ENCODE measurements around the gene FADS3.

Gene FADS3

DNA sequence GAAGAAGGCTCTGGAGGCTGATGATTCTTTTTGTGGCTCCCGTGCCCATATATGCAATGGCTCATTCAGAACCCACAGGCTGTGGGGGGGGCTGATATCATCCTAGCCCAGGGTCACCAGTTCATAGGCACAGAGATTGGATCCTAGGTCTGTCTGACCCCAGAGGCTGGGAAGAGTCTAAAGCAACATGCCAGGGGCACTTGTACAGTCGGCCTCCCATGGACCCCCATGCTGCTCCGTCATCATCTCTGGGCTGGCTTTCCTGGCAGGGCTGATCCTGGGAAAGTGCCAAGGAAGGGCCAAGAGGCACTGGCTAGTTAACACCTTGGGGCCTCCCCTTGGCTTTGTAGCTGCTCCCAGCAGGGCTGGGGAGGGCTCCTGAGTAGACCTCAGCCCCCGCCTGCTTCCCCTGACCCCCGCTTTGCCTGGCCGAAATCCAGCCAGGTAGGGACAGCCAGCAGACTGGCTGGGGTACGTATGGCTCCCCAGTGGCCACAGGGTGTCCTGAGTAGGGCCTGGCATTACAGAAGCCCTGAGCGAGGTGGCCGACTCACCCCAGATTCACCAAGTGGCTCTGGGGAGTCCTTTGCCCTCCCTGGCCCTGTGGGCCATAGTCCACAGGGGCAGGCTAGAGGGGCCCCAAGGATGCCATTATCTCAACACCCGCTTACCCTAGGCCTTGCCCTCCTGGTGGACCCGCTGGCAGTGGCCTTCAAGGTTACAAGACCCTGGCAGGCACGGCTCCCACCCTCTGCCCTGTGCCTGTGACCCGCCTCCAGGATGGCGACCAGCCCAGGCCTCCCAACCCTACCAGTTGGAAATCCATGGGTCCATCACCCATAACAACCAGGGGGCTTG, 22.5 kb downstream of the FADS3 start:
- H3K27ac ChIP-seq: no peak overlapping the region
- TF ChIP-seq, protein P1, sequence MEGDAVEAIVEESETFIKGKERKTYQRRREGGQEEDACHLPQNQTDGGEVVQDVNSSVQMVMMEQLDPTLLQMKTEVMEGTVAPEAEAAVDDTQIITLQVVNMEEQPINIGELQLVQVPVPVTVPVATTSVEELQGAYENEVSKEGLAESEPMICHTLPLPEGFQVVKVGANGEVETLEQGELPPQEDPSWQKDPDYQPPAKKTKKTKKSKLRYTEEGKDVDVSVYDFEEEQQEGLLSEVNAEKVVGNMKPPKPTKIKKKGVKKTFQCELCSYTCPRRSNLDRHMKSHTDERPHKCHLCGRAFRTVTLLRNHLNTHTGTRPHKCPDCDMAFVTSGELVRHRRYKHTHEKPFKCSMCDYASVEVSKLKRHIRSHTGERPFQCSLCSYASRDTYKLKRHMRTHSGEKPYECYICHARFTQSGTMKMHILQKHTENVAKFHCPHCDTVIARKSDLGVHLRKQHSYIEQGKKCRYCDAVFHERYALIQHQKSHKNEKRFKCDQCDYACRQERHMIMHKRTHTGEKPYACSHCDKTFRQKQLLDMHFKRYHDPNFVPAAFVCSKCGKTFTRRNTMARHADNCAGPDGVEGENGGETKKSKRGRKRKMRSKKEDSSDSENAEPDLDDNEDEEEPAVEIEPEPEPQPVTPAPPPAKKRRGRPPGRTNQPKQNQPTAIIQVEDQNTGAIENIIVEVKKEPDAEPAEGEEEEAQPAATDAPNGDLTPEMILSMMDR (conservative IDR thresholded peaks at IDR 0.05): no peak

DNA sequence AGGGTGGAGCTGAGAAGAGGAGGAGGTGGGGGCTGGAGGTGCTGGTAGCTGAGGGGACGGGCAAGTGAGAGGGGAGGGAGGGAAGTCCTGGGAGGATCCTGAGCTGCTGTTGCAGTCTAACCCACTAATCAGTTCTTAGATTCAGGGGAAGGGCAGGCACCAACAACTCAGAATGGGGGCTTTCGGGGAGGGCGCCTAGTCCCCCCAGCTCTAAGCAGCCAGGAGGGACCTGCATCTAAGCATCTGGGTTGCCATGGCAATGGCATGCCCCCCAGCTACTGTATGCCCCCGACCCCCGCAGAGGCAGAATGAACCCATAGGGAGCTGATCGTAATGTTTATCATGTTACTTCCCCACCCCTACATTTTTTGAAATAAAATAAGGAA, 24.4 kb downstream of the FADS3 start:
- TF ChIP-seq, protein P1 (conservative IDR thresholded peaks at IDR 0.05): no peak
- no peak overlapping the region for H3K27ac ChIP-seq

DNA sequence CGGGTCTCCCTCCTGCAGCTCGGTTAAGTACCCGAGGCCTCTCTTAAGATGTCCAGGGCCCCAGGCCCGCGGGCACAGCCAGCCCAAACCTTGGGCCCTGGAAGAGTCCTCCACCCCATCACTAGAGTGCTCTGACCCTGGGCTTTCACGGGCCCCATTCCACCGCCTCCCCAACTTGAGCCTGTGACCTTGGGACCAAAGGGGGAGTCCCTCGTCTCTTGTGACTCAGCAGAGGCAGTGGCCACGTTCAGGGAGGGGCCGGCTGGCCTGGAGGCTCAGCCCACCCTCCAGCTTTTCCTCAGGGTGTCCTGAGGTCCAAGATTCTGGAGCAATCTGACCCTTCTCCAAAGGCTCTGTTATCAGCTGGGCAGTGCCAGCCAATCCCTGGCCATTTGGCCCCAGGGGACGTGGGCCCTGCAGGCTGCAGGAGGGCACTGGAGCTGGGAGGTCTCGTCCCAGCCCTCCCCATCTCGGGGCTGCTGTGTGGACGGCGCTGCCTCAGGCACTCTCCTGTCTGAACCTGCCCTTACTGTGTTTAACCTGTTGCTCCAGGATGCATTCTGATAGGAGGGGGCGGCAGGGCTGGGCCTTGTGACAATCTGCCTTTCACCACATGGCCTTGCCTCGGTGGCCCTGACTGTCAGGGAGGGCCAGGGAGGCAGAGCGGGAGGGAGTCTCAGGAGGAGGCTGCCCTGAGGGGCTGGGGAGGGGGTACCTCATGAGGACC, 25.0 kb downstream of the FADS3 start:
- TF ChIP-seq, protein P1 (conservative IDR thresholded peaks at IDR 0.05): no peak
- H3K27ac ChIP-seq: no peak overlapping the region

DNA sequence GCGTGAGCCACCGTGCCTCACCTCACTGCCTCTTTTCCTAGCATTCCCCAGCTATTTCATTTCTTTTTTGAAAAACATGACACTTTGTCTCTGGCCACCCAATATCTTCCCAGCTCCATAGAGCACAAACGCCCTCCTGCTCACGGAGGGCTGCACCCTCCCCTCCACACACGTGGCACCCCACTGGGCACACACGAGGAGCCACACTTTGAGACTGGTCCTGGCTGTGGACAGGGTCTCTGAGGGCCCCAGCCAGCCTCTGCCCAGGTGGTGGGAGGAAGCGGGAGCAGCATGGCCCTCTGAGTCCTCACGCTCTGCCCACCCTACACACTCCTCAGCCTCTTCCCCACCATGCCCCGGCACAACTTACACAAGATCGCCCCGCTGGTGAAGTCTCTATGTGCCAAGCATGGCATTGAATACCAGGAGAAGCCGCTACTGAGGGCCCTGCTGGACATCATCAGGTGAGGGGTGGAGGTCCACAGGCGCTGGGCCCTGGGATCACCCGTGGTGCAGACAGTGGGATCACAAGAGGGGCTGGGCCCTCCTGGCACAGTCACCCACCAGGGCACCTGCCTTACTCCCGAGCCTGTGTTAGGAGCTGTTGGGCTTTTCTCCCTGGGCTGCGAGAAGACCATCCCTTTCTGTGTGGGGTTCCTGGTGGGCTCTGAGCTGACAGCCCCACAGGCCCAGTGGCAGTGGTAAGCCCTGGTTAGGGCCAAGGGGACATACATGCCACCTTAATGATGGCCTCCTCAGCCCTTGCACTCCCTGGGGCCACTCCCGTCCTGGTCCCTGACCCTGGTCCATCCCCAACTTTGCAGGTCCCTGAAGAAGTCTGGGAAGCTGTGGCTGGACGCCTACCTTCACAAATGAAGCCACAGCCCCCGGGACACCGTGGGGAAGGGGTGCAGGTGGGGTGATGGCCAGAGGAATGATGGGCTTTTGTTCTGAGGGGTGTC, 26.2 kb downstream of the FADS3 start:
- TF ChIP-seq, protein P1 (conservative IDR thresholded peaks at IDR 0.05): no peak
- no peak overlapping the region for H3K27ac ChIP-seq

DNA sequence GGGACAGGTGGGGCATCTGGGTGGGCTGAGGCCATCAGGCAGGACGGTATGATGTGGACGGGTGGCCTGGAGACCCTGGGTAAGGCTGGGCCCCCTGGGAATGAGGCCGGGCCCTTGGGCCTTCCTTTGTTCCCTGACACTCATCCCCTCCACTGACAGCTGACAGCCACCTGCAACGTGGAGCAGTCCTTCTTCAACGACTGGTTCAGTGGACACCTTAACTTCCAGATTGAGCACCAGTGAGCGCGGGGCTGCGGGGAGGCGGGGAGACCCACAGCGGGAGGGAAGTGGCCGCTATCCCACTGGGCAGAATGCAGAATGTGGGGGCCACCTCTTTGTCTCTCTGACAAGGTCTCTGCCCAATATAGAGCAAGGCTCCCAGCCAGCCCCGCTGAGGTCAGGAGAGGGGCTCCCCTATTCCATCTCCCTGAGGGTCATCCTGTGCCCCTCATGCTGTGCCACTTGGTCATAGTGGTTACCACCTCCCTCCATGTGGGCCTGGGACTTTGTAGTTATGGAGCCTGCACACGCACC, 27.7 kb downstream of the FADS3 start:
- H3K27ac ChIP-seq: no peak overlapping the region
- TF ChIP-seq, protein P1 (conservative IDR thresholded peaks at IDR 0.05): no peak

DNA sequence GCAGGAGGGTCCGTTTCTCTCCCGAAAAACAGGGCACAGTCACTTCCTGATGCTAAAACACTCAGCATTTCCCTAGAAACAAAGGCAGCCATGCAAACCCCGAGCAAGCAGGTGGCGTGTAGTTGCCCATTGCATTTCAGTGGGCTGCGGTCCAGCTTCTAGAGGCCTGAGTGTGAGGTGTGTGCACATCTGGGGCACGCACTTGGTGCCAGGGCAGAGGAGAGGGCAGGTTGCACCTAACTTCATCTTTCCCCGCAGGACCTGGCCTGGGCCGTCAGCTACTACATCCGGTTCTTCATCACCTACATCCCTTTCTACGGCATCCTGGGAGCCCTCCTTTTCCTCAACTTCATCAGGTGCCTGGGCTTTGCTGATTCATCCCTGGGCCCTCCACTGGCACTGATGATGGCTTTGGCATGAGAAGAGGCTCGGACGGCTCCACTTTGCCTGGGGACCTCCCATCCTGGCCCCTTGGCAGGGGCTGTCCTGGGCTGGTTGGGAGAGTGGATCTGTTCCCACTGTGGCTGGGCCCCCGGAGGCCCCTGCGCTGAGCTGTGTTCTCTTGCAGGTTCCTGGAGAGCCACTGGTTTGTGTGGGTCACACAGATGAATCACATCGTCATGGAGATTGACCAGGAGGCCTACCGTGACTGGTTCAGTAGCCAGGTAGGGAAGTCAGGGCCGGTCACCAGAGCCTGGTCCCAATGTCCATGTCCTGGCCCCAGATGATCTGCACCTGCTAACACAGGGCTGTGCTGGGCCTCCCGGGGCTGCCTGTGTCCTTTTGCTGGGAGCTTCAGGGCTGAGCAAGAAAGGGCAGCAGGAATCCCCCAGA, 28.4 kb downstream of the FADS3 start:
- TF ChIP-seq, protein P1 (conservative IDR thresholded peaks at IDR 0.05): no peak
- no peak overlapping the region for H3K27ac ChIP-seq
